G401 (cell line): Measurements from ENCODE around the gene FNTB. TPM values are rescaled to one million over a fixed set of nuclear protein-coding genes. Genes with fewer than 3 reads are reported as not detected.
A peak's percentile ranks its signal among the peaks of the same experiment; 100 is the strongest.

Experiments used
- DNase-seq: peaks from one replicate; pipeline ENCODE4 v3.0.0-alpha.2; 2015; ENCODE audit warnings: low spot score
- in situ Hi-C: cut with HindIII; loops from 2 replicates; pipeline ENCODE4 v1.10.0; 2016; ENCODE audit warnings: low sequenced_read_pairs, mixed read lengths
- total RNA-seq: library from RNA; depleted of rRNA; stranded (reverse); fragments of >200 nt; shearing (Covaris generic); gene quantifications from 2 replicates; pipeline ENCODE4 v1.2.3, GENCODE V29; 2014; rRNA removed

Gene FNTB
- total RNA-seq, 1 experiment from 2014 or later, result 8.0 TPM

DNA sequence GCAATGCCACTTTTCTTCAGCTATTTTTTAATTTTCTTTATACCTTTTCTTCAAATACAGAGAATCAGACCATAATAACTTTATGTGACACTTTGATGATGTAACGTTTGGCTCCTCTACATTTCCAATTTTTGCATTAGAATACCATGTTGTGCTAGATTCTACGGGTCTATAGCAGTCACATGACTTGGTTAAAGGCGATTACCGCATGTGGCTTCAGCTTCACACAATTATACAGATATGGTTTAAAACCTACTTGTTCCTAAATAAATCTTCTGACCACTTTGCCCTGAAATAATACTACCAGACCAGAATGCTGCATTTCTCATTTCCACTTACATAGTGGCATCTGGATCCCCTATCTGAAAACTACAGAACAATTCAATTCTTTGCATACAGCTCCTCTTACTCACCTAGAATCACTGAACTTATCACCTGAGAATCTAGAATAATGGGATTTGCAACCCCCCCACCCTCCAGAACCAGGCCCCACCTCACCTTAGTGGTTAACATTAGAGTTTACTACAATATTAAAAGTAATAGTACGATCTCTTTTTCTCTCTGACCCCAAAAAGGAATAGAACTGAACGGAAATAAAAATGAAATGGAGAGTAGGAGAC is 114.3 kb downstream of the FNTB start:
- in situ Hi-C loops, result no loop called here
- no peak for DNase-seq

GRCh38 chr14:65101631-65102440 is 115.1 kb downstream of the FNTB start:
- no peak for DNase-seq
- in situ Hi-C loops, result no loop called here

DNA sequence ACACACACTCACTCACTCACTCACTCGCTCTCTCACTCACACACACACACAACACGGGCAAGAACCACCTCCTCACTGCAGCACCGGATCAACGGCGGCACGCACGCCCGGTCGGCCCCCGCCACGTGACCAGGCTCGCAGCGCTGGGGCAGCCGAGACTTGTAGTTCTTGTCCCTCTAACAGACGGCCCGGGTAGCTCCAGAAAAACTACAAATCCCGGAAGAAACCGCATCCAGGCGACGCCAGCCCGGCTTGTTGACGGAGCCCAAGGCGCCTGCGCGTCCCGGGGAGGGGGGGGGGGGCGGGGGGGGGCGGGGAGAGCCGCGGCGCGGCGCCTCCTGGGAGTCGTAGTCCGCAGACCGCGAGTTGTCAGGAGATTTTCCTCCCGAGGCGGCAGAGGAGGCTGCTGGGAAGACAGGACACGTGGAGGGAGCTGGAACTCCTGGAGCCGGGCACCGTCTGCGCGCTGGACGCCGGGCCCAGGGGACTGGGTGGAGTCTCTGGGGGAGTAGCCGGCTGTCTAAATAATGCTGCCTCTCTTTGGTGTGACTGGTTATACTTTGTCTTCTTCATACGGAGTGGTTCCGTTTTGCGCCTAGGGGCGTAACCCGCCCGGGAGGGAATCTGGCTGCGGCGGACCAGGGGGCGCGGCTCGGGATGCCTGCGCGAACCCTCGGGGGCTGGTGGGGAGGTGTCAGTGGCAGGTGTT is 115.9 kb downstream of the FNTB start, which contains the start of gene MAX:
TSS of gene MAX (minus strand) at position 77 of the 709 bp plus-strand sequence. CDS start 178 bp downstream, outside the sequence.
- in situ Hi-C loops, result no loop called here
- DNase-seq, result peak; percentile 99

DNA sequence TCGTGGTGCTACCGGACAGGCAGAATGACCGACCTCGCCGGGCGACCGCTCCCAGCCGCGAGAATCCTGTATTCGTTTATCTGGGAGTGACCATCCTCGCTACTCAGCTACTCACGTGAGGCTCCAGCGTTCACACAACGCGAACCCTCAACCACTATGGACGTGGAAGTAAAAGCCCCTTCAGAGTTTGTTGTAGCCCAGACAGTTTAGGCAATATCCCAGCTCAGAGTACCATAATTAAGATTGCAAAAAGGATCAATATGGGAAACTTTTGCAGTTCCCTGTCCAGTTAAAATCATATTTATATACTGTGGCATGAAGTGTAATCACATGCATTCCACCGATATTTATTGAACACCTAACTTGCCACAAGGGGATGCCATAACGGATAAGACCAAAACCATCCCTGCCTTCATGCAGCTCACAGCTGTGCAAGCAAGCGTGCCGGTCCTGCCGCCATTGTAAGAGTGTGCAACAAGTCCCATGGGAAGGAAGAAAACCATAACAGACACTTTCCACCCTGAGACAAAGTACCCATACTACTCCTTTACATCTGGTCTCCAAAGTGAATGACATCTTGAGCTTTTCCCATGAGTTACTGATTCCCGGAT is 116.6 kb downstream of the FNTB start:
- no peak for DNase-seq

GRCh38 chr14:65104791-65105190 is 118.1 kb downstream of the FNTB start:
- no peak for DNase-seq
- in situ Hi-C loops, result no loop called here

More for the DNA sequence above, 116.6 kb downstream of the FNTB start:
- in situ Hi-C loops, result no loop called here

GRCh38 chr14:65106316-65106715 is 119.6 kb downstream of the FNTB start:
- in situ Hi-C loops, result no loop called here
- DNase-seq, result no peak

GRCh38 chr14:65106736-65107135 is 120.0 kb downstream of the FNTB start:
- in situ Hi-C loops, result no loop called here
- DNase-seq, result no peak

GRCh38 chr14:65107200-65107599 is 120.5 kb downstream of the FNTB start:
- in situ Hi-C loops, result no loop called here

DNA sequence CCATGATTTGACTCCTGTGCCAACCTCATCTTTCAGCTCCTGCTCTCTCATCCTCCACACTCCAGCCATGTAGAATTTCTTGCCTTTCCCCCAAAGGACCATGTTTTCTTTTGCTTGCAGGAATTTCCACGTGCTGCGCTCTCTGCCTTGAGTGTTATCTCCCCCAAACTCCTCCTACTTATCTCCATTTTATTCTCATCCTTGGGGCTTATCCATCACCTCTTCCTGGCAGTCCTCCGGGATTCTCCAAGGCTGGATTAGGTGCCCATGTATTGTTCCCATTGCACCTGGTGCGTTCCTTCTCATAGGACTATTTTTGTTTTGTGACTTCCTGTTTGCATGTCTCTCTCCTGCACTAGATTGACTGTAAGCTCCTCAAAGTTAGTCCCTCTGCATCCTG is 122.7 kb downstream of the FNTB start:
- no peak for DNase-seq
- in situ Hi-C loops, result no loop called here

More at GRCh38 chr14:65107200-65107599, 120.5 kb downstream of the FNTB start:
- no peak for DNase-seq

DNA sequence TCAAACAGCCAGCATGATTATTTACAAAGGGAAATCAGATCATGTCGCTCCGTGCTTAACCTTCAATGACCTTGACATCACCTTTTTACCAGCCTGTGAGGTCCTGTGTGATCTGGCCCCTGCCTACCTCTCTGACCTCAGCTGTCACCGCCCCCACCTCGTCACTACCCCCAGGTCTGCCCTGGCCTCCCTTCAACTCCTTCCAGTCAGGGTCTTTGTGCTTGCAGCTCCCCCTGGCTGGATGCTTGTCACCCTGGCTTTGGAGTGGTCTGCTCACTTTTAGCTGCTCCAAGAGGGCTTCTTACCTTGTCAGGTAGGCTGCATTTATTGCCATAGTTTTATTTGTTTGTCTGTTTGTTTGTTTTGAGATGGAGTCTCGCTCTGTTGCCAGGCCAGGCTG is 123.8 kb downstream of the FNTB start:
- DNase-seq, result no peak
- in situ Hi-C loops, result no loop called here

Other genes starting within 250 kb of the FNTB start
- not detected in 2 replicates for gene SPTB, start 107.0 kb upstream of the FNTB start, total RNA-seq
- 51.0 and 64.1 TPM in 2 replicates for gene CHURC1, start 72.4 kb upstream of the FNTB start, total RNA-seq
- gene GPX2, start 44.1 kb upstream of the FNTB start, total RNA-seq, result not detected in 2 replicates
- gene RAB15, start 14.6 kb upstream of the FNTB start, total RNA-seq, result 15.8 and 26.2 TPM in 2 replicates
- gene MAX, start 115.6 kb downstream of the FNTB start, total RNA-seq, result 23.6 and 29.5 TPM in 2 replicates